HFF-Myc (cell line): ENCODE results near the gene POLE3.
"Not testable (repeated sequence)": the region's sequence is repeated elsewhere in the genome, so short reads cannot be mapped to it uniquely, and the experiment has no call there.

Source experiments
- DNase-seq: peaks from one replicate; pipeline ENCODE4 v3.0.0-alpha.2; 2011; ENCODE audit warnings: low read depth; ENCODE audit errors: extremely low read depth
- H3K4me3 ChIP-seq: replicated peaks from 2 replicates; pipeline ENCODE4 v1.5.1; 2011; ENCODE audit warnings: low read depth, mild to moderate bottlenecking, control low read depth, low read length
- CTCF ChIP-seq: IDR thresholded peaks from 2 replicates; pipeline ENCODE4 v1.5.1; 2012; ENCODE audit warnings: mild to moderate bottlenecking, low read depth, low read length, control low read depth; ENCODE audit errors: missing control alignments

POLE3 gene

DNA sequence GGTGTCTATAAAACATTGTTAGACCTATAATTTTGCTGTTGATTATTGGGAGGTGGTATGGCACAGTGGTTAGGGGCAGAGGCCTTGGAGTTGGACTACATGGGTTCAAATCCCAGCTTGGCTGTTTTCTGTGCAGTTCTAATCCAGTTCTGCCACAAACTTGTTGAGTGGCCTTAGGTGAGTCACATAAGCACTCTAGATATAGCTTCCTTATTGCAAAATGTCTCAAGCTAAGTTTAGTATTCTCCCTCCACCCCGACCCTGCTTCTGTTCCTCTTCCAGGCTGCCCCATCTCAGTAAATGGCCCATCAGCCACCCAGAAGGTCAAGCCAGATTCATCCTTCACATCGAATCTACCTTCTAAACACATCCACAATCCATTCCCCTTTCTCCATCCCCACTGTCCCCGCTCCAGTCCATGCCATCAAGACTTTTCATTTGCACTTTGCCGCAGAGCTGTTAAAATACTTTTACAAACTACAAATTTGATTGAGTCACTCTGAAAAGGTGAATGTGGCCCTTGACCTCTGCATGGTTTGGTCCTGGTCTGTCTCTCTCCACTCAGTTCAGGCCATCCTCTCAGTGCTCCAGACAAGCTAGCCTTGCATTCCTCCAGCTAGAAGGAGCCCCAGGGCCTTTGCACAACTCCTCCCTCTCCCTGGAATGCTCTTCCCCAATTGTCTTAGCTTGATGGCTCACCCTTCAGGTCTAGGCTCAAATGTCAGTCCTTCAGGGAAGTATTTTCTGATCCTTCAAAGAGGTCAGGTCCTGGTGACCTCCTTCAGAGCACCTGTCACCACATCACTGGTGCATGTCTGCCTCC lies 23.7 kb downstream of the POLE3 start:
- no peak for TF ChIP-seq CTCF
- no peak overlapping the region for H3K4me3 ChIP-seq
- DNase-seq, result no peak

DNA sequence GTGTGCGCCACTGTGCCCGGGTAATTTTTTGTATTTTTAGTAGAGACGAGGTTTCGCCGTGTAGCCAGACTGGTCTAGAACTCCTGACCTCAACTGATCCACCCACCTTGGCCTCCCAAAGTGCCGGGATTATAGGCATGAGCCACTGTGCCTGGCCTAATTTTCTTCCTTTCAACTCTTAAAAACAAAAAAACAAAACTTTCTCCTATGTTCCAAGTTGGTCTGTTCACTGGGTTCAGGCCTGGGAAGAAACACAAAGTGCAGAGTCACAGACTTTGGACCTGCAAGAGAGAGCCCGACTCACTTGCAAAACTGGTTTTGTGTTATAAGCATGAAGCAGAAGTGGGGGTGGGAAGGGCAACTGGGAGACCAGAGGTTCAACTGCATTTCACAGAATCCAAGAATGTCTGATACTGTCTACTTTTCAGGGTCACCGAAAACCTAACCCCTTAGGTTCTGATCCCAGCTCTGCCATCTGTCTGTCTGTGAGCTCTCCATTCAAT lies 28.5 kb downstream of the POLE3 start:
- no peak for TF ChIP-seq CTCF
- DNase-seq, result no peak
- no peak overlapping the region for H3K4me3 ChIP-seq

DNA sequence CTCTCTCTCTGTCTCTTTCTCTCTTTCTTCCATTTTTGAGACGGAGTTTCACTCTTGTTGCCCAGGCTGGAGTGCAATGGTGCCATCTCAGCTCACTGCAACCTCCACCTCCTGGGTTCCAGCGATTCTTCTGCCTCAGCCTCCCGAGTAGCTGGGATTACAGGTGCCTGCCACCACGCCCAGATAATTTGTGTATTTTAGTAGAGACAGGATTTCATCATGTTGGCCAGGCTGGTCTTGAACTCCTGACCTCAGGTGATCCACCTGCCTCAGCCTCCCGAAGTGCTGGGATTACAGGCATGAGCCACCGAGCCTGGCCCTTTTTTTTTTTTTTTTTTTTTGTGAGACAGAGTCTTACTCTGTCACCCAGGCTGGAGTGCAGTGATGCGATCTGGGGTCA lies 29.0 kb downstream of the POLE3 start:
- H3K4me3 ChIP-seq, DNase-seq: not testable (repeated sequence)

DNA sequence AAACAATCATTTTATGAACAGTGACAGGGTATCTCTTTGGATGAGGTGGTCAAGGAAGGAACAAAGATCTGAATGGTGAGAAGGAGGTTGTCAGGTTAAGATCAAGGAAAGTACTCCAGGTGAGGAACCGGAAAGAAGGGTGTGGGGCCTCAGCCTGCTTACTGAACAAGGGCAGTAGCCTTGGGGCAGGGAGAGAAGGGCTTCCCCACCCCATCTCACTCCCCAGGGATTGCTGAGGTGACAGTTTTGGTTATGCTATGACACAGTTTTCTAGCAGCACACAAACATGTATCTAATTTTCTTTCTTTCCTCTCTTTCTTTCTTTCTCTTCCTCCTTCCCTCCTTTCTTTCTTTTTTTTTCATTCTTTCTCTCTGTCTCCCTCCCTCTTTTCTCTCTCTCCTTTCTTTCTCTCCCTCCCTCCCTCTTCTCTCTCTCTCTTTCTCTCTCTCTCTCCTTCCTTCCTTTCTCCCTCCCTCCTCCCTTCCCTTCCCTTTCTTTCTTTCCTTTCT lies 29.6 kb downstream of the POLE3 start:
- no peak for DNase-seq
- TF ChIP-seq CTCF, result no peak
- no peak overlapping the region for H3K4me3 ChIP-seq

DNA sequence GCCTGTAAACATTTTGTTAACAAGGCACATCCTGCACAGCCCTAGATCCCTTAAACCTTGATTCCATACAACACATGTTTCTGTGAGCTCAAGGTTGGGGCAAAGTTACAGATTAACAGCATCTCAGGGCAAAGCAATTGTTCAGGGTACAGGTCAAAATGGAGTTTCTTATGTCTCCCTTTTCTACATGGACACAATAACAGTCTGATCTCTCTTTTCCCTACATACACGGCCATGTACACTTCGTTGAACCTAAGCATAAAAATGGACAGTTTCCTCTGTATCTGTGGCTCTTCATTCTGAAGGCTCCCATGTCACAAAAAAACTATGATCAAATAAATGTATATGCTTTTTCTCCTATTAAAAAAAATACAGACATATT lies 30.7 kb downstream of the POLE3 start:
- H3K4me3 ChIP-seq, DNase-seq: not testable (repeated sequence)

- DNase-seq, H3K4me3 ChIP-seq: not testable (repeated sequence)
Observed at GRCh38 chr9:113379094-113379828, 31.2 kb downstream of the POLE3 start.

- no peak for TF ChIP-seq CTCF
- DNase-seq, result peak; percentile 12
- peak within 1 kb of the TSS; percentile 70 for H3K4me3 ChIP-seq
Observed at GRCh38 chr9:113376634-113377567, 33.6 kb downstream of the POLE3 start, which contains the start of gene HDHD3. TSS of gene HDHD3 (minus strand) at chr9:113376986. CDS start at chr9:113374354, 2,632 bp downstream.
